Measurements from ENCODE around the gene PEAK1.
"Not testable (repeated sequence)": the region's sequence is repeated elsewhere in the genome, so short reads cannot be mapped to it uniquely, and the experiment has no call there.

The PEAK1 gene

GRCh38 chr15:77225646-77226045 is 194.3 kb downstream of the PEAK1 start:
- no peak for DNase-seq (ENCODE audit: low spot score)

- no peak for DNase-seq (ENCODE audit: low spot score)
These were observed 194.8 kb downstream of the PEAK1 start for GRCh38 chr15:77225088-77225487.

GRCh38 chr15:77224352-77224751 is 195.6 kb downstream of the PEAK1 start:
- no peak for DNase-seq (ENCODE audit: low spot score)

GRCh38 chr15:77221708-77222107 is 198.2 kb downstream of the PEAK1 start:
- DNase-seq (ENCODE audit: low spot score): no peak

- DNase-seq (ENCODE audit: low spot score): no peak
These were observed 198.7 kb downstream of the PEAK1 start for GRCh38 chr15:77221174-77221573.

GRCh38 chr15:77219841-77220240 is 200.1 kb downstream of the PEAK1 start:
- no peak for DNase-seq (ENCODE audit: low spot score)

GRCh38 chr15:77209221-77209620 is 210.7 kb downstream of the PEAK1 start:
- no peak for DNase-seq (ENCODE audit: low spot score)

- DNase-seq (ENCODE audit: low spot score): no peak
These were observed 211.7 kb downstream of the PEAK1 start for GRCh38 chr15:77208241-77208640.

GRCh38 chr15:77201665-77202064 is 218.2 kb downstream of the PEAK1 start:
- no peak for DNase-seq (ENCODE audit: low spot score)

GRCh38 chr15:77196381-77196780 is 223.5 kb downstream of the PEAK1 start:
- no peak for DNase-seq (ENCODE audit: low spot score)

GRCh38 chr15:77195586-77195985 is 224.3 kb downstream of the PEAK1 start:
- no peak for DNase-seq (ENCODE audit: low spot score)

GRCh38 chr15:77192451-77192850 is 227.5 kb downstream of the PEAK1 start:
- no peak for DNase-seq (ENCODE audit: low spot score)

GRCh38 chr15:77191230-77191834 is 228.6 kb downstream of the PEAK1 start:
- DNase-seq (ENCODE audit: low spot score): no peak

- peak; percentile 24 for DNase-seq (ENCODE audit: low spot score)
These were observed 232.0 kb downstream of the PEAK1 start for GRCh38 chr15:77187751-77188464.

GRCh38 chr15:77186594-77187011 is 233.3 kb downstream of the PEAK1 start:
- no peak for DNase-seq (ENCODE audit: low spot score)

GRCh38 chr15:77185242-77185785 is 234.6 kb downstream of the PEAK1 start:
- DNase-seq (ENCODE audit: low spot score): no peak

- DNase-seq (ENCODE audit: low spot score): not testable (repeated sequence)
These were observed 235.6 kb downstream of the PEAK1 start for GRCh38 chr15:77184352-77184751.

GRCh38 chr15:77183066-77183465 is 236.8 kb downstream of the PEAK1 start:
- no peak for DNase-seq (ENCODE audit: low spot score)

- DNase-seq (ENCODE audit: low spot score): no peak
These were observed 238.4 kb downstream of the PEAK1 start for GRCh38 chr15:77181305-77182074.

GRCh38 chr15:77180757-77181156 is 239.1 kb downstream of the PEAK1 start:
- no peak for DNase-seq (ENCODE audit: low spot score)

- no peak for DNase-seq (ENCODE audit: low spot score)
These were observed 239.6 kb downstream of the PEAK1 start for GRCh38 chr15:77180270-77180669.

- DNase-seq (ENCODE audit: low spot score): no peak
These were observed 240.3 kb downstream of the PEAK1 start for GRCh38 chr15:77179541-77179998.

GRCh38 chr15:77178411-77178810 is 241.5 kb downstream of the PEAK1 start:
- DNase-seq (ENCODE audit: low spot score): no peak
